ENCODE measurements around the gene UIMC1. TPM values are rescaled to one million over a fixed set of nuclear protein-coding genes. Genes with fewer than 3 reads are reported as not detected.

Gene UIMC1
- total RNA-seq, 1 donor from 2014 or later, result 42.2 TPM

- no peak overlapping the region for H3K4me3 ChIP-seq
- H3K36me3 ChIP-seq, result peaks cover 0 to 19% of the 10 kb centered on the region in 2 donors
- H3K4me1 ChIP-seq, result no peaks in the 10 kb centered on the region
- no peak for DNase-seq (ENCODE audit: extremely low spot score in 2 of 2)
- intact Hi-C loops (cut with DNase I), result no loop called here
- H3K9me3 ChIP-seq, result no peaks in the 10 kb centered on the region
- H3K27ac ChIP-seq, result no peak overlapping the region
- no peak for TF ChIP-seq POLR2AphosphoS5 (IDR thresholded peaks at IDR 0.05; ENCODE audit: insufficient read depth in 1 of 2, low read depth in 1 of 2)
- TF ChIP-seq POLR2A (IDR thresholded peaks at IDR 0.05), result no peak
- TF ChIP-seq CTCF (IDR thresholded peaks at IDR 0.05), result no peak
- H3K27me3 ChIP-seq, result no peaks in the 10 kb centered on the region
These were observed 94.5 kb downstream of the UIMC1 start for GRCh38 chr5:176912115-176912514.

GRCh38 chr5:176908675-176909368 lies 97.8 kb downstream of the UIMC1 start:
- H3K27ac ChIP-seq, result no peak overlapping the region
- no peak for DNase-seq (ENCODE audit: extremely low spot score in 2 of 2)
- H3K4me1 ChIP-seq, result no peaks in the 10 kb centered on the region
- peaks cover 0 to 50% of the 10 kb centered on the region in 2 donors for H3K36me3 ChIP-seq
- H3K4me3 ChIP-seq, result no peak overlapping the region
- TF ChIP-seq POLR2AphosphoS5 (IDR thresholded peaks at IDR 0.05; ENCODE audit: insufficient read depth in 1 of 2, low read depth in 1 of 2), result no peak
- intact Hi-C loops (cut with DNase I), result no loop called here
- no peaks in the 10 kb centered on the region for H3K9me3 ChIP-seq
- H3K27me3 ChIP-seq, result no peaks in the 10 kb centered on the region

- peaks cover 0 to 52% of the 10 kb centered on the region in 2 donors for H3K36me3 ChIP-seq
- DNase-seq (ENCODE audit: extremely low spot score in 2 of 2), result no peak
- intact Hi-C loops (cut with DNase I), result no loop called here
- H3K27me3 ChIP-seq, result no peaks in the 10 kb centered on the region
- TF ChIP-seq POLR2AphosphoS5 (IDR thresholded peaks at IDR 0.05; ENCODE audit: insufficient read depth in 1 of 2, low read depth in 1 of 2) (no peak), POLR2A (IDR thresholded peaks at IDR 0.05) (no peak), CTCF (IDR thresholded peaks at IDR 0.05) (no peak)
- H3K9me3 ChIP-seq, result no peaks in the 10 kb centered on the region
- no peak overlapping the region for H3K4me3 ChIP-seq
- no peak overlapping the region for H3K27ac ChIP-seq
- H3K4me1 ChIP-seq, result no peaks in the 10 kb centered on the region
These were observed 99.8 kb downstream of the UIMC1 start for GRCh38 chr5:176906796-176907195.

GRCh38 chr5:176906126-176906525 lies 100.5 kb downstream of the UIMC1 start:
- DNase-seq (ENCODE audit: extremely low spot score in 2 of 2), result no peak
- H3K9me3 ChIP-seq, result no peaks in the 10 kb centered on the region
- no peaks in the 10 kb centered on the region for H3K4me1 ChIP-seq
- no peaks in the 10 kb centered on the region for H3K27me3 ChIP-seq
- no peak overlapping the region for H3K4me3 ChIP-seq
- peaks cover 0 to 52% of the 10 kb centered on the region in 2 donors for H3K36me3 ChIP-seq
- no peak overlapping the region for H3K27ac ChIP-seq
- TF ChIP-seq CTCF (IDR thresholded peaks at IDR 0.05) (no peak), POLR2A (IDR thresholded peaks at IDR 0.05) (no peak), POLR2AphosphoS5 (IDR thresholded peaks at IDR 0.05; ENCODE audit: insufficient read depth in 1 of 2, low read depth in 1 of 2) (no peak)
- intact Hi-C loops (cut with DNase I), result no loop called here

- H3K9me3 ChIP-seq, result no peaks in the 10 kb centered on the region
- H3K4me3 ChIP-seq, result no peak overlapping the region
- peaks cover 0 to 49% of the 10 kb centered on the region in 2 donors for H3K36me3 ChIP-seq
- H3K27me3 ChIP-seq, result no peaks in the 10 kb centered on the region
- no peaks in the 10 kb centered on the region for H3K4me1 ChIP-seq
- intact Hi-C loops (cut with DNase I), result no loop called here
- DNase-seq (ENCODE audit: extremely low spot score in 2 of 2), result no peak
- H3K27ac ChIP-seq, result no peak overlapping the region
- TF ChIP-seq CTCF (IDR thresholded peaks at IDR 0.05) (no peak), POLR2A (IDR thresholded peaks at IDR 0.05) (no peak), POLR2AphosphoS5 (IDR thresholded peaks at IDR 0.05; ENCODE audit: insufficient read depth in 1 of 2, low read depth in 1 of 2) (no peak)
These were observed 102.3 kb downstream of the UIMC1 start for GRCh38 chr5:176904276-176904675.

Data from vagina (tissue), 2 donors.